Measurements from ENCODE around the gene SERPINB7.
A peak's percentile ranks its signal among the peaks of the same experiment; 100 is the strongest.

The SERPINB7 gene

DNA sequence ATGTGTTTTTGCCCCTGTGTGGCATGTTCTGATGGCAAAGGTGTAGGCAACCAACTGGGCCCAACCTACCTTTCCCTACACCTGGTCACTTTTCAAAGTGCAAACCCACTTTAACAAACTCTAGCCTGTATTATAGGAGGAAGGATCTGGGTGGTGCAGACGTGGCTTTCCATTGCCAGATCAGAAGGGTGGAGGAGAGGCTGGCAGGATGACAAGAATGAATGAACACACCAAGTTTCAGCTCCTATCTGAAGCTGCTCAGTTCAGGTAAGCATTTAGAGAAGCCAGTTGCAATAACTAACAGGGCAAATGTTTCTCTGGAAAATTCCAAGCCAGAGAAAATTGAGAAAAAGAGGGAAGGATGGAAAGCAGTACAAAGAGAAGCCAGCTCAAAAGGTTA is 707 bp upstream of the SERPINB7 start:
- no peaks in the 10 kb centered on the region for H3K36me3 ChIP-seq (replicated peaks)
- H3K4me3 ChIP-seq (ENCODE audit: low read depth, low read length): no peak overlapping the region
- no peaks in the 10 kb centered on the region for H3K27me3 ChIP-seq (replicated peaks)
- TF ChIP-seq, protein P1, sequence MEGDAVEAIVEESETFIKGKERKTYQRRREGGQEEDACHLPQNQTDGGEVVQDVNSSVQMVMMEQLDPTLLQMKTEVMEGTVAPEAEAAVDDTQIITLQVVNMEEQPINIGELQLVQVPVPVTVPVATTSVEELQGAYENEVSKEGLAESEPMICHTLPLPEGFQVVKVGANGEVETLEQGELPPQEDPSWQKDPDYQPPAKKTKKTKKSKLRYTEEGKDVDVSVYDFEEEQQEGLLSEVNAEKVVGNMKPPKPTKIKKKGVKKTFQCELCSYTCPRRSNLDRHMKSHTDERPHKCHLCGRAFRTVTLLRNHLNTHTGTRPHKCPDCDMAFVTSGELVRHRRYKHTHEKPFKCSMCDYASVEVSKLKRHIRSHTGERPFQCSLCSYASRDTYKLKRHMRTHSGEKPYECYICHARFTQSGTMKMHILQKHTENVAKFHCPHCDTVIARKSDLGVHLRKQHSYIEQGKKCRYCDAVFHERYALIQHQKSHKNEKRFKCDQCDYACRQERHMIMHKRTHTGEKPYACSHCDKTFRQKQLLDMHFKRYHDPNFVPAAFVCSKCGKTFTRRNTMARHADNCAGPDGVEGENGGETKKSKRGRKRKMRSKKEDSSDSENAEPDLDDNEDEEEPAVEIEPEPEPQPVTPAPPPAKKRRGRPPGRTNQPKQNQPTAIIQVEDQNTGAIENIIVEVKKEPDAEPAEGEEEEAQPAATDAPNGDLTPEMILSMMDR (IDR thresholded peaks at IDR 0.05; ENCODE audit: low read depth, low read length, missing control alignments): no peak
- no peak for DNase-seq
- peak overlapping the region; percentile 45 for H3K27ac ChIP-seq
- in situ Hi-C loops (cut with HindIII; ENCODE audit: low pct_ligation_motif_present, low sequenced_read_pairs): no loop called here

DNA sequence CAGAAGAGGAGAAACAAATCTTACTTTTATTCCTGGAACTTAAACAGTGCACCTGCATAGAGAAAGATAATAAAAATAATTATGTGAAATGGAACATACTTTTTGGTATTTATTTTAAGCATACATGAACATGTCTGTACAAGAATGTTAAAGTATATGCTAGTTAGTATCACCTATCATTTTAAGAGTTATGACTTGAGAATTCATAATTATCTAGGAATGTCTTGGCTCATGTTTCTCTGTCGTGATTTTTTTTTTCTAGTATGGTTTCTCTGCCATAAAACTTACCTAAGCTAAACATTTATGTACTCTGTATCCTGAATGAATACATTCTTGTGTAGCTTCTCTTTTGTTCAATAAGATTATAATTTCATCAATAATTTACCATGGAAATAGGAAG is 4.2 kb downstream of the SERPINB7 start:
- Histone ChIP-seq H3K27ac (no peak overlapping the region), H3K4me3 (ENCODE audit: low read depth, low read length) (no peak overlapping the region), H3K27me3 (replicated peaks) (no peaks in the 10 kb centered on the region), H3K36me3 (replicated peaks) (no peaks in the 10 kb centered on the region)
- DNase-seq: no peak
- TF ChIP-seq, protein P1 (IDR thresholded peaks at IDR 0.05; ENCODE audit: low read depth, low read length, missing control alignments): no peak
- in situ Hi-C loops (cut with HindIII; ENCODE audit: low pct_ligation_motif_present, low sequenced_read_pairs): no loop called here

DNA sequence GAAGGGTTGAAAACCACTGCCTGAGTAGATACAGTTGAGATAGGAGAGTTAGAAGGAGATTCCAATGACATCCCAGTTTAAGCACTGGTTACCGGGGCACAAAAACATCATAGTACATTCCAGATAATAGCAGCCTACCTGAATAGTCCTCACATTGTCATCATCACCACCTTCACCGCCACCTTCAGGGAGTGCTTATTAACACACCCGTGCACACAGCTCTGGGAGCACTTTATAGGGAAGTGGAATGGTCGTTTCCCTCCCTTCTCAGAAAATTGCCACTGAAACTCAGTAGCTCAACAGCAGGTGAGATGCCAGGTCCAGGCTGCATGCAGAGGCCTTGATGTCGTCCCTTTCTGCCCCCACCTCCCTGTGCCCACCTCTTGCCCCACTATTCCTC is 8.2 kb downstream of the SERPINB7 start:
- H3K27ac ChIP-seq: no peak overlapping the region
- H3K4me3 ChIP-seq (ENCODE audit: low read depth, low read length): no peak overlapping the region
- DNase-seq: no peak
- TF ChIP-seq, protein P1 (IDR thresholded peaks at IDR 0.05; ENCODE audit: low read depth, low read length, missing control alignments): no peak
- H3K27me3 ChIP-seq (replicated peaks): no peaks in the 10 kb centered on the region
- no peaks in the 10 kb centered on the region for H3K36me3 ChIP-seq (replicated peaks)
- in situ Hi-C loops (cut with HindIII; ENCODE audit: low pct_ligation_motif_present, low sequenced_read_pairs): no loop called here

DNA sequence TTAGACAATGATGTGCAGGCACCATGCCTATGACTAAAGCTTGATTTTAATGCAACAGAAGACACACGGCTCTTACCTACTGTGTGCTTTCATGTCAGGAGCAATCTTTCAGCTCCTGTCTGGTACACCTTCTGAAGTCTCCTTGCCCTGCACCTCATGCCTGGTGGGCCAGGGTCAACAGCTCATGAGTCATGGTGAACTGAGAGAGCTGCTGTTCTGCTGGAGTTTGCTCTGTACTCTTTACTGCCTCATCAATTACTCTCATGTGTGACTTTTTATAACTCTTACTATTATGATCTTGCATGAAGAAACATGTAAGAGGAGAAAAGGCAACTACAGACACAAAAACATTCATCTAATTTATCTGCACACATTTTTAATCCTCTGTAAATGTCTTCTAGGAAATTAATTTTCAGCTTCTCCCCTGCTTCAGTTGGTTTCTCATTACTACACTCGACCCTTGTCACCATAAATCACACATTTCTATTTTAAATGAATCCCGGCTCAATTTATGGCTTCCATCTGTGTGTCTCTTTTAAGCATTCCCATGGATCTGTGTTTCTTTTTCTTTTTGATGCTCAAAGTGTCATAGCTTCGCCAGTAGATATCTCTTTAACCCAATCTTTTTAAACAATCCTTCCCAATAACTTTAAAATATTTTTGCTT is 9.7 kb downstream of the SERPINB7 start:
- Histone ChIP-seq H3K4me3 (ENCODE audit: low read depth, low read length) (no peak overlapping the region), H3K27ac (no peak overlapping the region), H3K27me3 (replicated peaks) (no peaks in the 10 kb centered on the region), H3K36me3 (replicated peaks) (no peaks in the 10 kb centered on the region)
- no peak for DNase-seq
- in situ Hi-C loops (cut with HindIII; ENCODE audit: low pct_ligation_motif_present, low sequenced_read_pairs): no loop called here
- TF ChIP-seq, protein P1 (IDR thresholded peaks at IDR 0.05; ENCODE audit: low read depth, low read length, missing control alignments): no peak

DNA sequence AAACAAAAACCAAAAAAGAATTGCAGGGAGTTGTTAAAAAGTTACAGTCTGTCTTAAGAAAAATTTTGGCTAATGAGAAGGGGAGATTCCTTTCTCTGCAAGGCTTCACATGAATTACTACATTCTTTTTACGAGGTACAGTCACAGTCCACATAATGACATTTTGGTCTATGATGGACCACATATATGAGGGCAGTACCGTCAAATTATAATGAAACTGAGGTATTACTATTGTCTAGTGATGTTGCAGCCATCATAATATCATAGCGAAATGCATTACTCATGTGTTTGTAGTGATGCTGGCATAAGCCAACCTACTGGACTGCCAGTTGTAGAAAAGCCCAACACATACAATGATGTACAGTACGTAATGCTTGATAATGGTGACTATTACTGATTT is 12.5 kb downstream of the SERPINB7 start:
- Histone ChIP-seq H3K27me3 (replicated peaks) (no peaks in the 10 kb centered on the region), H3K4me3 (ENCODE audit: low read depth, low read length) (no peak overlapping the region), H3K27ac (no peak overlapping the region), H3K36me3 (replicated peaks) (no peaks in the 10 kb centered on the region)
- in situ Hi-C loops (cut with HindIII; ENCODE audit: low pct_ligation_motif_present, low sequenced_read_pairs): no loop called here
- TF ChIP-seq, protein P1 (IDR thresholded peaks at IDR 0.05; ENCODE audit: low read depth, low read length, missing control alignments): no peak
- DNase-seq: no peak

All from brain microvascular endothelial cell (primary cell).